HepG2 (cell line): ENCODE results near the gene DNAJC28. TPM values are rescaled to one million over a fixed set of nuclear protein-coding genes. Genes with fewer than 3 reads are reported as not detected.
"Not testable (repeated sequence)": the region's sequence is repeated elsewhere in the genome, so short reads cannot be mapped to it uniquely, and the experiment has no call there.

Source experiments
- ATAC-seq: fragments of 200-7000 bp; cut with Tn5 transposase; 3 replicates; pipeline ENCODE4 v1.9.1; 2020; ENCODE audit warnings: mild to moderate bottlenecking, moderate library complexity
- BruUV-seq: library from RNA; stranded (reverse); fragments of 400-500 nt; replicated peaks from 2 replicates; lab custom pipeline; 2021; lab: Mats Ljungman, UMichigan
- CTCF ChIA-PET: fragments of 300-600 bp; formaldehyde crosslinking; extraction: SDS; loops from one replicate; lab custom pipeline; 2021; ENCODE audit warnings: low total read pairs, inconsistent platforms, low intra/inter-chr PET ratio; lab: Yijun Ruan, JAX
- POLR2A ChIA-PET: fragments of 350-600 bp; sonication (Branson Sonifier 250); formaldehyde crosslinking; loops from one replicate; lab custom pipeline; 2020; ENCODE audit warnings: antibody characterized with exemption, inconsistent platforms; lab: Yijun Ruan, JAX
- DNase-seq: peaks from one replicate; pipeline ENCODE4 v3.0.0-alpha.2; 2015; ENCODE audit warnings: low spot score
- FAIRE-seq: peaks from 3 replicates; lab custom pipeline; 2011; peaks lifted over from hg19 to GRCh38; lab: Jason Lieb, UNC
- H2AFZ ChIP-seq: one replicate; pipeline ENCODE4 v1.6.1; 2011; ENCODE audit warnings: low read length, inconsistent platforms
- H3K27ac ChIP-seq: fragments of 300-600 bp; 3 replicates; pipeline ENCODE4 v1.8.0; 2011; ENCODE audit warnings: mixed run types, mild to moderate bottlenecking, mixed read lengths, low read length, inconsistent platforms; ENCODE audit not compliant: insufficient read depth; ENCODE audit errors: extremely low read length
- H3K27me3 ChIP-seq, 2 experiments: fragments of 200-600 bp in 1 of 2; 2 replicates in 1 of 2; 3 replicates in 1 of 2; pipeline versions ENCODE4 v1.6.0 to v1.8.0; 2011; ENCODE audit warnings: low read length in 2 of 2, mild to moderate bottlenecking in 2 of 2, moderate library complexity in 2 of 2, inconsistent platforms in 1 of 2; ENCODE audit not compliant: insufficient read depth in 2 of 2, control insufficient read depth in 1 of 2
- H3K36me3 ChIP-seq, 2 experiments: fragments of 200-600 bp in 1 of 2; replicated peaks in 1 of 2; 2 replicates in 1 of 2; 3 replicates in 1 of 2; pipeline versions ENCODE4 v1.5.1 to v1.8.0; 2011; ENCODE audit warnings: low read length in 2 of 2, inconsistent platforms in 1 of 2; ENCODE audit not compliant: insufficient read depth in 2 of 2, control insufficient read depth in 1 of 2
- H3K4me1 ChIP-seq: 2 replicates; pipeline ENCODE4 v1.5.1; 2012; ENCODE audit warnings: low read length, inconsistent platforms; ENCODE audit not compliant: insufficient read depth
- H3K4me2 ChIP-seq: 2 replicates; pipeline ENCODE4 v1.6.0; 2011; ENCODE audit warnings: low read depth, low read length, inconsistent platforms
- H3K4me3 ChIP-seq, 3 experiments: fragments of 200-600 bp in 1 of 3; sonication (generic), shearing (Covaris generic) in 1 of 3; replicated peaks in 1 of 3; 2 replicates each; pipeline ENCODE4 v1.5.1; 2011 to 2016; ENCODE audit warnings: low read length in 3 of 3, inconsistent platforms in 2 of 3, low read depth in 2 of 3, mild to moderate bottlenecking in 2 of 3, control low read depth in 1 of 3, mixed read lengths in 1 of 3; ENCODE audit not compliant: insufficient read depth in 1 of 3
- H3K79me2 ChIP-seq: one replicate; pipeline ENCODE4 v1.6.1; 2011; ENCODE audit warnings: low read length, inconsistent platforms; ENCODE audit not compliant: insufficient read depth
- H3K9ac ChIP-seq: 2 replicates; pipeline ENCODE4 v1.6.0; 2011; ENCODE audit warnings: mild to moderate bottlenecking, low read depth, low read length, inconsistent platforms; ENCODE audit not compliant: insufficient read depth
- H3K9me3 ChIP-seq: 2 replicates; pipeline ENCODE4 v1.5.1; 2012; ENCODE audit warnings: mild to moderate bottlenecking, low read length
- H4K20me1 ChIP-seq: 2 replicates; pipeline ENCODE4 v1.6.0; 2011; ENCODE audit warnings: inconsistent platforms, mild to moderate bottlenecking, low read length, moderate library complexity; ENCODE audit not compliant: insufficient read depth
- PPARG ChIP-seq: conservative IDR thresholded peaks from 2 replicates; pipeline ENCODE4 v1.6.1; 2016; ENCODE audit warnings: missing biosample characterization, missing genetic modification reagents
- U2AF1 ChIP-seq: fragments of 200-400 bp; formaldehyde crosslinking; optimal IDR thresholded peaks from 2 replicates; pipeline ENCODE3; 2017; ENCODE audit warnings: mild to moderate bottlenecking, low read depth, low read length
- ZNF264 ChIP-seq: sonication (generic); formaldehyde crosslinking; IDR thresholded peaks from 2 replicates; pipeline ENCODE4 v1.4.0; 2020; ENCODE audit warnings: missing genetic modification reagents
- WGBS: methylation state at CpG from one replicate; pipeline ENCODE4 v1.1.6; 2017; ENCODE audit warnings: low lambda C conversion rate; 5-methylcytosine and 5-hydroxymethylcytosine counted together
- in situ Hi-C: cut with HindIII; loops from 2 replicates; pipeline ENCODE4 v1.10.0; 2017; ENCODE audit warnings: low pct_unique_long_range_greater_than_20kb; ENCODE audit not compliant: extremely low pct_ligation_motif_present
- intact Hi-C: fragments of 100-400 bp; cut with micrococcal nuclease; formaldehyde crosslinking; loops from one replicate; pipeline ENCODE4 v1.10.0; 2022; ENCODE audit not compliant: unreplicated experiment
- polyA plus RNA-seq, 8 experiments: library from polyadenylated mRNA; depleted of rRNA in 3 of 8; stranded (reverse) in 7 of 8; unstranded in 1 of 8; fragments of >200 nt; fragmentation: Illumina TruSeq in 4 of 8; extraction: Trizol in 4 of 8; gene quantifications; 2 replicates each; pipeline versions ENCODE4 v1.2.1 to v1.2.3, GENCODE V29; 2011 to 2016; ENCODE audit warnings: low read depth in 4 of 8, missing spikeins in 1 of 8, mixed read lengths in 1 of 8; ENCODE audit not compliant: insufficient read depth in 1 of 8
- total RNA-seq, 5 experiments: library from RNA; depleted of rRNA; stranded (reverse); fragments of >200 nt; fragmentation: Illumina TruSeq; extraction: Trizol; gene quantifications; 2 replicates each; pipeline ENCODE4 v1.2.3, GENCODE V29; 2016; ENCODE audit warnings: low read depth in 1 of 5
- TF ChIP-seq, protein P1 (sequence below): sonication (generic); formaldehyde crosslinking; IDR thresholded peaks from 2 replicates; pipeline ENCODE4 v1.5.0; 2020; ENCODE audit warnings: missing genetic modification reagents
- TF ChIP-seq, protein P2 (sequence below): sonication (generic); formaldehyde crosslinking; IDR thresholded peaks from 2 replicates; pipeline ENCODE4 v1.8.1; 2023; ENCODE audit warnings: mild to moderate bottlenecking, inconsistent platforms, moderate library complexity, missing genetic modification reagents, borderline replicate concordance

DNAJC28 gene
- total and polyA plus RNA-seq, 2 of the 13 experiments (the other 11 are each of a cell fraction or from before 2014, with no cell fraction given) = 1.5 to 3.3 TPM

DNA sequence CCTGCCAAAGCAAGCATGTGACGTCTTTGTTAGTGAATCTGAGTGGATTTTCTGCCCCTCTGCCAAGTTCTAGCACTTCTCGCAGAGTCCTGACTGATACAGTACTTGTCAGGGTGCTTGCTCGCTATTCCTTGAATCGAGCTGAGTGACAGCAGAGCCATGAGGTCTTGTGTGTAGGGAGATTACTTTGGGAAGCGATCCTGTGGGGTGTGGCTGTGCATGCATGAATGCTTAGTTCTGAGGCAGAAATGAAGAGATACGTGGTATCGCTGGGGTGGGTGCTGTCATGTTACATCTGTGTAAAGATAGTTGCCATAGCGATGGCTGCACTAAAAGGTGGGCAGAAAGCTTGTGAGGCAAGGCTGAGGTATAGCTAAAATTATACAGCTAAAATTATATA, 19.3 kb upstream of the DNAJC28 start (continued):
- TF ChIP-seq, protein P1, sequence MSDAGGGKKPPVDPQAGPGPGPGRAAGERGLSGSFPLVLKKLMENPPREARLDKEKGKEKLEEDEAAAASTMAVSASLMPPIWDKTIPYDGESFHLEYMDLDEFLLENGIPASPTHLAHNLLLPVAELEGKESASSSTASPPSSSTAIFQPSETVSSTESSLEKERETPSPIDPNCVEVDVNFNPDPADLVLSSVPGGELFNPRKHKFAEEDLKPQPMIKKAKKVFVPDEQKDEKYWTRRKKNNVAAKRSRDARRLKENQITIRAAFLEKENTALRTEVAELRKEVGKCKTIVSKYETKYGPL = no peak
- TF ChIP-seq ZNF264 (CRISPR knock-in tag) (no peak), U2AF1 (no peak), PPARG (CRISPR knock-in tag) (no peak)
- TF ChIP-seq, protein P2, sequence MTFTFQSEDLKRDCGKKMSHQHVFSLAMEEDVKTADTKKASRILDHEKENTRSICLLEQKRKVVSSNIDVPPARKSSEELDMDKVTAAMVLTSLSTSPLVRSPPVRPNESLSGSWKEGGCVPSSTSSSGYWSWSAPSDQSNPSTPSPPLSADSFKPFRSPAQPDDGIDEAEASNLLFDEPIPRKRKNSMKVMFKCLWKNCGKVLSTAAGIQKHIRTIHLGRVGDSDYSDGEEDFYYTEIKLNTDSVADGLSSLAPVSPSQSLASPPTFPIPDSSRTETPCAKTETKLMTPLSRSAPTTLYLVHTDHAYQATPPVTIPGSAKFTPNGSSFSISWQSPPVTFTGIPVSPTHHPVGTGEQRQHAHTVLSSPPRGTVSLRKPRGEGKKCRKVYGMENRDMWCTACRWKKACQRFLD (CRISPR knock-in tag) = no peak

DNA sequence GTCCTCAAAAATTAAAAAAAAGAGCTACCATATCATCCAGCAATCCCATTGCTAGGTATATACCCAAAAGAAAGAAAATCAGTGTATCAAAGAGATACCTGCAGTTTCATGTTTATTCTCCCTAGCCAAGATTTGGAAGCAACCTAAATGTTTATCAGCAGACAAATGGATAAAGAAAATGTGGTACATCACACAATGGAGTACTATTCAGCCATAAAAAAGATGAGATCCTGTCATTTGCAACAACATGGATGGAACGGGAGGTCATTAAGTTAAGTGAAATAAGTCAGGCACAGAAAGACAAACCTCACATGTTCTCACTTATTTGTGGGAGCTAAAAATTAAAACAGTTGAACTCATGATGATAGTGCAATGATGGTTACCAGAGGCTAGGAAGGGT, 15.5 kb upstream of the DNAJC28 start:
- H3K36me3 ChIP-seq = peaks cover 8 to 72% of the 10 kb centered on the region in 2 experiments
- in situ Hi-C loops, H3K9ac ChIP-seq, FAIRE-seq, H4K20me1 ChIP-seq, H3K79me2 ChIP-seq, H3K4me2 ChIP-seq, H3K27ac ChIP-seq, ATAC-seq, DNase-seq, intact Hi-C loops, H3K27me3 ChIP-seq, H3K4me3 ChIP-seq, H3K4me1 ChIP-seq, BruUV-seq, H3K9me3 ChIP-seq, CTCF ChIA-PET, H2AFZ ChIP-seq: not testable (repeated sequence)
- WGBS = 97% methylated on average over 1 of the region's 1 CpG
- POLR2A ChIA-PET = interaction anchor here (2.6 kb wide), 1 partner anchor 27 kb away, joined by 5 read pairs; the partner anchor contains the start of gene TMEM50B
